Esophagus squamous epithelium (tissue), 5 donors: ENCODE results near the gene MRRF. TPM values are rescaled to one million over a fixed set of nuclear protein-coding genes. Genes with fewer than 3 reads are reported as not detected.

ENCODE experiments used
- DNase-seq: peaks from one replicate; lab custom pipeline; 2025; lab: John Stamatoyannopoulos, UW
- H3K27ac ChIP-seq, 4 donors: fragments of 200-600 bp; sonication (generic); one replicate each; pipeline ENCODE4 v1.5.1; 2016 to 2019; ENCODE audit warnings: mild to moderate bottlenecking in 1 of 4
- H3K27me3 ChIP-seq, 4 donors: fragments of 200-600 bp; sonication (generic); 1 replicate in 3 of 4; 2 replicates in 1 of 4; pipeline versions ENCODE4 v1.5.1 to v1.6.0; 2017 to 2021; ENCODE audit warnings: antibody characterized with exemption in 1 of 4
- H3K36me3 ChIP-seq, 3 donors: fragments of 200-600 bp; sonication (generic); one replicate each; pipeline ENCODE4 v1.5.1; 2016 to 2019
- H3K4me1 ChIP-seq, 3 donors: fragments of 200-600 bp; sonication (generic); one replicate each; pipeline ENCODE4 v1.5.1; 2017 to 2019
- H3K4me3 ChIP-seq, 4 donors: fragments of 200-600 bp; sonication (generic); 1 replicate in 3 of 4; 2 replicates in 1 of 4; pipeline ENCODE4 v1.5.1; 2016 to 2019; ENCODE audit warnings: mild to moderate bottlenecking in 2 of 4, moderate library complexity in 1 of 4
- H3K9me3 ChIP-seq, 3 donors: fragments of 200-600 bp; sonication (generic); one replicate each; pipeline ENCODE4 v1.5.1; 2016 to 2019
- POLR2A ChIP-seq, 4 donors: fragments of 450-650 bp; IDR thresholded peaks; one replicate each; pipeline ENCODE4 v1.6.1; 2017; ENCODE audit warnings: antibody characterized with exemption in 4 of 4, mild to moderate bottlenecking in 4 of 4, moderate library complexity in 3 of 4
- WGBS, 2 donors: methylation state at CpG; one replicate each; pipeline ENCODE4 v1.1.5; 2018; 5-methylcytosine and 5-hydroxymethylcytosine counted together
- intact Hi-C: fragments of 100-400 bp; cut with DNase I; formaldehyde crosslinking; loops from one replicate; pipeline ENCODE4 v1.15.0; 2022
- total RNA-seq, 4 donors: library from RNA; depleted of rRNA; stranded (reverse); fragments of >200 nt; gene quantifications; one replicate each; pipeline ENCODE4 v1.1.0, GENCODE V29; 2016
- TF ChIP-seq, protein P1 (sequence below), 6 experiments: fragments of 450-650 bp in 4 of 6; fragments of 200-600 bp in 2 of 6; sonication (generic) in 2 of 6; IDR thresholded peaks; one replicate each; pipeline ENCODE4 v1.5.1; 2016 to 2019; ENCODE audit warnings: antibody characterized with exemption in 6 of 6, mild to moderate bottlenecking in 4 of 6, moderate library complexity in 4 of 6
- donor health status: DM: yes; HTN: yes; CAD: no.

Gene MRRF
- total RNA-seq, 4 donors from 2014 or later, result 23.9 to 48.6 (median 40.4) TPM

DNA sequence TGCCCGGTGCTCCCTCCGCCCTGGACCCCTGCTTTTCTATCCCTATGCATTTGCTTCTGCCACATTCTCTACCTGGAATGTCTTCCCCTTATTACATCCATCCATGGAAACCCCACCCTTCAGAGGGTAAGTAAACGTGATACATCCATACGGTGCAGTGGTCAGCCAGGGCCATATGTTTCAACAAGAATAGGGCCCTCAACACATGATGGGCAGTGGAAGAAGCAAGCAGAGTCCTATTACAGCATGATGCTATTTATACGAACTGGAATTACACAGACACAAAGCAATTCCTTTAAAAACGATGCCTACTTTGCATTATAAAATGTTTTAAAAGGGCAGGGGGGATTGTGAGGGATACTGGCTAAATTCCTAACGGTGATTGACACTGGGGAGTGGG lies 68.0 kb downstream of the MRRF start:
- Histone ChIP-seq H3K4me3 (no peak overlapping the region), H3K27me3 (peaks cover 0 to 9% (median 0%) of the 10 kb centered on the region in 4 donors), H3K4me1 (peaks cover 0 to 4% (median 4%) of the 10 kb centered on the region in 3 donors), H3K9me3 (no peaks in the 10 kb centered on the region), H3K36me3 (peaks cover 0 to 24% (median 0%) of the 10 kb centered on the region in 3 donors), H3K27ac (peak overlapping the region in 1 of 4 donors; percentile 28)
- no peak for TF ChIP-seq POLR2A (IDR thresholded peaks at IDR 0.05)
- TF ChIP-seq, protein P1, sequence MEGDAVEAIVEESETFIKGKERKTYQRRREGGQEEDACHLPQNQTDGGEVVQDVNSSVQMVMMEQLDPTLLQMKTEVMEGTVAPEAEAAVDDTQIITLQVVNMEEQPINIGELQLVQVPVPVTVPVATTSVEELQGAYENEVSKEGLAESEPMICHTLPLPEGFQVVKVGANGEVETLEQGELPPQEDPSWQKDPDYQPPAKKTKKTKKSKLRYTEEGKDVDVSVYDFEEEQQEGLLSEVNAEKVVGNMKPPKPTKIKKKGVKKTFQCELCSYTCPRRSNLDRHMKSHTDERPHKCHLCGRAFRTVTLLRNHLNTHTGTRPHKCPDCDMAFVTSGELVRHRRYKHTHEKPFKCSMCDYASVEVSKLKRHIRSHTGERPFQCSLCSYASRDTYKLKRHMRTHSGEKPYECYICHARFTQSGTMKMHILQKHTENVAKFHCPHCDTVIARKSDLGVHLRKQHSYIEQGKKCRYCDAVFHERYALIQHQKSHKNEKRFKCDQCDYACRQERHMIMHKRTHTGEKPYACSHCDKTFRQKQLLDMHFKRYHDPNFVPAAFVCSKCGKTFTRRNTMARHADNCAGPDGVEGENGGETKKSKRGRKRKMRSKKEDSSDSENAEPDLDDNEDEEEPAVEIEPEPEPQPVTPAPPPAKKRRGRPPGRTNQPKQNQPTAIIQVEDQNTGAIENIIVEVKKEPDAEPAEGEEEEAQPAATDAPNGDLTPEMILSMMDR (IDR thresholded peaks at IDR 0.05), result no peak
- 57 to 60% methylated on average over 7 of the region's 7 CpGs for WGBS, 2 donors
- intact Hi-C loops, result no loop called here
- DNase-seq, result no peak

DNA sequence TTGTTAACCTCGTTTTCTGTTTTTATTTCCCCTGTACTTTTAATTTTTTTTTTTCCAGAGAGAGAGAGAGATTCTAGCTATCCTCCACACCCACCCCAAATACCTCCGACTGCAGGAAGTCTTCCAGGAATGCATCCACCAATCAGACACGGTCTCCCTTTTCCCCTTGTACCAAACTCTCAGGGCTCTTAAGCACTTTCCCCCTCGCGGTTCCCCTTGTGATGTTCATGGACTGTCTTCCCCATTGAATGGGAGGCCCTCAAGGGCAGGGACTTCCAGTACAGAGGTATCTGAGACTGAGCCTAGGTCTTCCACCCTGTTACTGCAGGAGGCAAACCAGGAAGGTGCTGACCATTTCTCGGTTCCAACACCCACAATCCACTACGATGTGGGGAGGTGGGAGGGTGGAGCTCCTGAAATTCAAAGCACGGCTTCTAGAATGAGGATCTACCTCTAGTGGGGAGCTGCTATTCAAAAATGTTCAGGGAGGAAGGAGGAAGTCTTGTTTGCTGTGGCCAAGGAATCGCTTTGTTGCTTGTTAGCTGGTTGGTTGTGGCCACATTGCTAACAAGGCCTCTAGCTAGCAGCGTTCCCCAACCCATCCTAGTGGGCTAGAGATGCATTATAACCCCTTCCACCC lies 68.6 kb downstream of the MRRF start:
- no peak for TF ChIP-seq POLR2A (IDR thresholded peaks at IDR 0.05)
- intact Hi-C loops, result no loop called here
- Histone ChIP-seq H3K9me3 (no peaks in the 10 kb centered on the region), H3K27me3 (peaks cover 0 to 9% (median 0%) of the 10 kb centered on the region in 4 donors), H3K4me1 (peaks cover 0 to 4% (median 4%) of the 10 kb centered on the region in 3 donors), H3K36me3 (peaks cover 0 to 18% (median 0%) of the 10 kb centered on the region in 3 donors), H3K4me3 (no peak overlapping the region), H3K27ac (no peak overlapping the region)
- no peak for DNase-seq
- 73% methylated on average over 9 to 10 of the region's 10 CpGs for WGBS, 2 donors

DNA sequence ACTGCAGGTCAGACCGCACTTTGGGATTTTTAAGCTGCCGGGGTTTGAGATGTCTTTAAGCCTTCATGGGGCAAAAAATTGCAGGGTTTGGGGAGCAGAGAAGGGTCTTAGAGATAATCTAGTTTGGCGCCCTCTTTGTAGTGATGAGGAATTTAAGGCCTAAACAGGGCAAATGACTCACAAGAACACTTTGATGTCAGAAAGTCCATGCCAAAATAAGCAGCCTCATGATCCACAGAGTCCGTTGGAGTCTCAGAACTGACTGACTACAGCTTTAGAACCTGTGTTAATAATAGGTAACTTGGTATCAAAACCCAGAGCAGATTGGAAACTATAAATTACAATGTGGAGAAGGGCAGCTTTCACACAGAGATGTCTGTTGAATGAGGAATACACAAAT lies 70.2 kb downstream of the MRRF start:
- TF ChIP-seq POLR2A (IDR thresholded peaks at IDR 0.05), result no peak
- TF ChIP-seq, protein P1 (IDR thresholded peaks at IDR 0.05), result no peak
- no peak overlapping the region for H3K4me3 ChIP-seq
- 40 to 59% methylated on average over 2 to 4 of the region's 4 CpGs for WGBS, 2 donors
- peaks cover 0 to 12% (median 0%) of the 10 kb centered on the region in 4 donors for H3K27me3 ChIP-seq
- H3K9me3 ChIP-seq, result no peaks in the 10 kb centered on the region
- H3K27ac ChIP-seq, result peak overlapping the region in 1 of 4 donors; percentile 14
- intact Hi-C loops, result no loop called here
- H3K4me1 ChIP-seq, result peaks cover 0 to 15% (median 4%) of the 10 kb centered on the region in 3 donors
- H3K36me3 ChIP-seq, result peaks cover 0 to 6% (median 0%) of the 10 kb centered on the region in 3 donors
- DNase-seq, result no peak

DNA sequence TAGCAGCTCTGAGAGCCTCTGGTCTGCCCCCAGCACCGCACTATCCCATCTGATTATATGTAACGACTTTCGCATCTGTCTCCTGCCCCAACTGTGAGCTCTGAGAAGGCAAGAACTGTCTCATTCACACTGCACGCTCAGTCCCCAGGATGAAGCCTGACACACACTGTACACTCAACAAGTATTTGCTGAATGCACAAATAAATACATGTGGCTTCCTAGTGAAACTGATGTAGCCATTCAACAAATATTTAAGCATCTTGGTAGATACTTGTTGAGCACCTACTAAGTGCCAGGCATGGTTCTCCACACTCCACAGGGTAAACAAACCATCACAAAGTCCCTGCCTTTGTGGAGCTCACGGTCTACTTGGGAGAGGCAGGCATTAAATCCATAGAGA lies 71.5 kb downstream of the MRRF start:
- no peak for DNase-seq

DNA sequence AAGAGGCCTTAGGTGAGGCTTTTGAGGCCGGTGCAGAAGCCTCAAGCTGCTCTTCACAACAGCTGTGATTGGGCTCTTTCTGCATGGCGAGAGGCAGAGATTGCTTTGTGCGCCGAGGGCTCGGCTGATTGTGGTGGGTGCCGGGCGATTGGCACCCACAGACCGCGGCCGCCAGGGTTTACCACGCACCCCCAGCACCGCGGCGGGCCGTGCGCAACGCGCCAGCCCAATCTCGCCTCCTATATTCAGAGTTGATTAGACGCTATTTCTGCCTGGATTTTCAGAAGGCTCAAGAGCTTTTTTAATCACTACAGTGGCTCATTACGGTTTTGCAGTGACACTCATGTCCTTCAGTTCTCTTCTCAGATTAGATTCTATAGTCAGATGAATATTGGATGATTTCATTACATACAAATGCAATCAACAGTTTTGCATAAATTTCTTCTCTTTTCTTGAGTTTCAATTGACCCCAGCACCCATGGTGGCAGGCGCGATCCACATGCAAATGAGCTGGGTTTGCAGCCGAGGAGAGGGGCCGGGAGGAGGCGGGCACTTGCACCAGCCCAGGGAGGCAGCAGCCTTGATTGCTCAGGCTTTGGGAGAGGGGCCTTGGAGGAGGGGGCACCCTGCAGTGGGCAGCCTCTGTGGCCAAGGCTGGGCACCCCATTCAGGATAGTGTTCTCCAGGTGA lies 72.3 kb downstream of the MRRF start:
- intact Hi-C loops, result no loop called here
- TF ChIP-seq, protein P1 (IDR thresholded peaks at IDR 0.05), result no peak
- TF ChIP-seq POLR2A (IDR thresholded peaks at IDR 0.05), result no peak
- Histone ChIP-seq H3K4me3 (no peak overlapping the region), H3K36me3 (no peaks in the 10 kb centered on the region), H3K27me3 (peaks cover 0 to 12% (median 0%) of the 10 kb centered on the region in 4 donors), H3K4me1 (peaks cover 0 to 16% (median 4%) of the 10 kb centered on the region in 3 donors), H3K27ac (no peak overlapping the region), H3K9me3 (no peaks in the 10 kb centered on the region)
- 48 to 49% methylated on average over 16 to 21 of the region's 26 CpGs for WGBS, 2 donors
- no peak for DNase-seq

More for the DNA sequence above, 71.5 kb downstream of the MRRF start:
- H3K9me3 ChIP-seq, result no peaks in the 10 kb centered on the region
- TF ChIP-seq, protein P1 (IDR thresholded peaks at IDR 0.05), result no peak
- TF ChIP-seq POLR2A (IDR thresholded peaks at IDR 0.05), result no peak
- no peak overlapping the region for H3K4me3 ChIP-seq
- peaks cover 0 to 12% (median 0%) of the 10 kb centered on the region in 4 donors for H3K27me3 ChIP-seq
- H3K4me1 ChIP-seq, result peaks cover 0 to 16% (median 4%) of the 10 kb centered on the region in 3 donors
- H3K27ac ChIP-seq, result no peak overlapping the region
- 89 to 91% methylated on average over 5 of the region's 5 CpGs for WGBS, 2 donors
- intact Hi-C loops, result no loop called here
- no peaks in the 10 kb centered on the region for H3K36me3 ChIP-seq
